Activated T-helper 1 cell treated with anti-CD3 and anti-CD28 coated beads, Interleukin-12 subunit alpha, Interleukin-12 subunit beta, Interleukin-2, Interleukin-4 antibody, amounts not matched to agents 30 ng/mL and 10 ng/mL and 1 ng/mL, durations not matched to agents 14 hours and 24 hours and 36 hours (primary cell): Measurements from ENCODE around the gene TVP23A. TPM values are rescaled to one million over a fixed set of nuclear protein-coding genes. Genes with fewer than 3 reads are reported as not detected.
"Not testable (repeated sequence)": the region's sequence is repeated elsewhere in the genome, so short reads cannot be mapped to it uniquely, and the experiment has no call there.

ENCODE experiments used
- DNase-seq: peaks from one replicate; pipeline ENCODE4 v3.0.0; 2021; ENCODE audit warnings: low spot score
- H3K27ac Mint-ChIP-seq: one replicate; pipeline ENCODE4 v1.8.0; 2021; ENCODE audit warnings: mild to moderate bottlenecking, mixed read lengths
- H3K27me3 Mint-ChIP-seq: one replicate; pipeline ENCODE4 v1.8.0; 2022; ENCODE audit warnings: mild to moderate bottlenecking, moderate library complexity, mixed read lengths; ENCODE audit not compliant: insufficient read depth
- H3K36me3 Mint-ChIP-seq: one replicate; pipeline ENCODE4 v1.8.0; 2021; ENCODE audit warnings: low read depth, mixed read lengths
- H3K4me1 Mint-ChIP-seq: one replicate; pipeline ENCODE4 v1.8.0; 2021; ENCODE audit warnings: low read depth, mixed read lengths
- H3K4me3 Mint-ChIP-seq: one replicate; pipeline ENCODE4 v1.8.0; 2021; ENCODE audit warnings: mild to moderate bottlenecking, moderate library complexity, mixed read lengths
- H3K9me3 Mint-ChIP-seq: one replicate; pipeline ENCODE4 v1.8.0; 2021; ENCODE audit warnings: mixed read lengths
- intact Hi-C: fragments of 100-400 bp; cut with micrococcal nuclease; formaldehyde crosslinking; loops from one replicate; pipeline ENCODE4 v1.15.1; 2024
- total RNA-seq: library from RNA; stranded (reverse); gene quantifications from 2 replicates; pipeline ENCODE4 v1.2.3, GENCODE V29; 2022

TVP23A gene
- total RNA-seq, 1 donor from 2014 or later: not detected

DNA sequence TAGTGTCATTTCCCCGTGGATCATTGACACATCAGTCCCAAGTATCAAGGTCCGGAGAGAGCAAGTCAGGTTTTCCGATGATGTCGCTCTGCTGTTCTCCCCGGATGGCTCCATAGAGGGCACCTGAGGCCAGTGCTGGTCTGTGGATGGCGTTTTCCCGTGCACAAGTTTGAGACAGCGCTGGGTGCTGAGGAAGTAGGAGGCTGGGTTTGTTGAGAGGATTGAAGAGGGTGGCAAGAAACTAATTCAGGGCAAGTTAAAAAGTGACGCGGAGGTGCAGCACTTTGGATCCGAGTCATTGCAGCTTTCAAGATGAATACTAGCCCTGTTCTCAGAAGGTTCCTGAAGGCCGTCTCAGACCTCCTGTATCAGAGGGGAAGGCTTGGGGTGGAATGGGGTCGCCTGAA, 67.3 kb downstream of the TVP23A start:
- no peak overlapping the region for H3K4me3 Mint-ChIP-seq
- H3K4me1 Mint-ChIP-seq: peaks cover 37% of the 10 kb centered on the region
- intact Hi-C loops: no loop called here
- peaks cover 25% of the 10 kb centered on the region for H3K36me3 Mint-ChIP-seq
- DNase-seq: no peak
- no peaks in the 10 kb centered on the region for H3K9me3 Mint-ChIP-seq
- no peaks in the 10 kb centered on the region for H3K27me3 Mint-ChIP-seq
- no peak overlapping the region for H3K27ac Mint-ChIP-seq

DNA sequence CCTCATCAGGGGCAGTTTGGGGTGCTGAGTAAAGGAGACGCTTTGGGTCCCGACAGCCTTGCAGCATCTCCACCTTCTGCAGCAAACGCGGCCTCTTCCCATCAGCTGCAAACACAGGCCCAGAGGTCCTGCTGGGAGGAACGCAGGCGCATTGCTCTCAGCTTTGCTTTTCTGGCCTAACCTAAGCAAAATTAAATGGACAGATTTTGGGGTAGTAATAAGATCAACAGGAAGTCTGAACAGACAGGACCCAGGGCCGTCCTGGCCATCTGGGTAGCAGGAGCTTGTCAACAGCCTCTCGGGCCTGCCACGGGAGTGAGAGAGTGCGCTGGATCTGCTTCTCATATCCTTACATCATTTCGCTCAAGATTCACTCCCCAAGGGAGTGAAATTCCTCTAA, 67.8 kb downstream of the TVP23A start:
- Mint-ChIP-seq H3K9me3 (no peaks in the 10 kb centered on the region), H3K36me3 (peaks cover 25% of the 10 kb centered on the region), H3K4me1 (peaks cover 41% of the 10 kb centered on the region), H3K27ac (peak overlapping the region; percentile 8), H3K4me3 (no peak overlapping the region), H3K27me3 (no peaks in the 10 kb centered on the region)
- no peak for DNase-seq
- intact Hi-C loops: no loop called here

DNA sequence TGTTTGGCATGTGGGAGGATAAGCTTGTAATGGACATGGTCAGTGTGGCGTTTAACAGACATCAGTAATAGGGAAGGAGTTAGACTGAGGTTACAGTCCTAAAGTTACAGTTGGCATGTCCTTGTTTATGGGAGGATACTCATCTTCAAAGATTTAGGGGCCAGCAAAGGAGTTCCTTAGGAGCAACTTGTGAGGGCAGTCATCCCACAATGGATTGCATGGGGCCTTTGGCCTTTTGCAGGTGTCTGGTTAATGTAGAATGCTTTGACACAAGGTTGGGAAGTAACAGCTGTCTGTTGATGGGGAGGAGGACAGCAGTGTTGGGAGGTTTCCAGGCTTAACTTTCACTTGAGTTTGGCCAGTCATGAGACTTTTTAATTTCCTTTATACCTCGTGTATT, 72.8 kb downstream of the TVP23A start:
- intact Hi-C loops: loop anchor here (2.0 to 10.0 kb wide), 5 partner anchors 66 to 1881 kb away; partner anchors contain the start of genes ATF7IP2, CARHSP1 and SOCS1
- DNase-seq: no peak
- Mint-ChIP-seq H3K4me1 (peaks cover 51% of the 10 kb centered on the region), H3K27me3 (no peaks in the 10 kb centered on the region), H3K27ac (peak overlapping the region; percentile 3), H3K4me3 (peak overlapping the region; percentile 5), H3K36me3 (peaks cover 20% of the 10 kb centered on the region), H3K9me3 (no peaks in the 10 kb centered on the region)

DNA sequence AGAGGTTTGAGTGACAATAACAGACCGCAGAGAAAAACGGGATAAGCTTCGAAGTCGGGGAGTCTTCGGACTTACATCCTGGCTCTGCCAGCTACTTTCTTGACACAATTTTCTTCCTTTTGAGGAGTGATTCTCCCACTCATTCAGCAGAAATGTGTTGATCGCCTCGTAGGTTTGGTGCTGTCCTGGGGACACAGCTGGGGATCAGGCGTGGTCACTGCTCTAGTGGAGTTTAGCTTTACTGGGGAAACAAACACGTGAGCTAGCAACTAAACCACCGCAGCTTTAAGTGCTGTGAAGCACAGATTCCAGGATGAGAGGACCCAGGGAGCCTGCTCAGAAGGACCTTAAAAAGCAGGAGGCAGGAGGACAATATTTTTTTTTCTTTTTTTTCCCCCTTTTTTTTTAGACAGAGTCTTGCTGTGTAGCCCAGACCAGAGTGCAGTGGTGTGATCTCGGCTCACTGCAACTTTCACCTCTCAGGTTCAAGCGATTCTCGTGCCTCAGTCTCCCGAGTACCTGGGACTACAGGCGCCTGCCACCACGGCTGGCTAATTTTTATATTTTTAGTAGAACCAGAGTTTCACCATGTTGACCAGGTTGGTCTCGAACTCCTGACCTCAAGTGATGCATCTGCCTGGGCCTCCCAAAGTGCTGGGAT, 74.1 kb downstream of the TVP23A start:
- Mint-ChIP-seq H3K4me1 (peaks cover 59% of the 10 kb centered on the region), H3K9me3 (no peaks in the 10 kb centered on the region), H3K27me3 (no peaks in the 10 kb centered on the region), H3K4me3 (peak overlapping the region; percentile 87), H3K27ac (peak overlapping the region; percentile 93), H3K36me3 (peaks cover 18% of the 10 kb centered on the region)
- DNase-seq: no peak
- intact Hi-C loops: loop anchor here (1.0 to 10.0 kb wide), 10 partner anchors 68 to 1947 kb away; partner anchors contain the start of genes ATF7IP2, CARHSP1, CLEC16A and PMM2

DNA sequence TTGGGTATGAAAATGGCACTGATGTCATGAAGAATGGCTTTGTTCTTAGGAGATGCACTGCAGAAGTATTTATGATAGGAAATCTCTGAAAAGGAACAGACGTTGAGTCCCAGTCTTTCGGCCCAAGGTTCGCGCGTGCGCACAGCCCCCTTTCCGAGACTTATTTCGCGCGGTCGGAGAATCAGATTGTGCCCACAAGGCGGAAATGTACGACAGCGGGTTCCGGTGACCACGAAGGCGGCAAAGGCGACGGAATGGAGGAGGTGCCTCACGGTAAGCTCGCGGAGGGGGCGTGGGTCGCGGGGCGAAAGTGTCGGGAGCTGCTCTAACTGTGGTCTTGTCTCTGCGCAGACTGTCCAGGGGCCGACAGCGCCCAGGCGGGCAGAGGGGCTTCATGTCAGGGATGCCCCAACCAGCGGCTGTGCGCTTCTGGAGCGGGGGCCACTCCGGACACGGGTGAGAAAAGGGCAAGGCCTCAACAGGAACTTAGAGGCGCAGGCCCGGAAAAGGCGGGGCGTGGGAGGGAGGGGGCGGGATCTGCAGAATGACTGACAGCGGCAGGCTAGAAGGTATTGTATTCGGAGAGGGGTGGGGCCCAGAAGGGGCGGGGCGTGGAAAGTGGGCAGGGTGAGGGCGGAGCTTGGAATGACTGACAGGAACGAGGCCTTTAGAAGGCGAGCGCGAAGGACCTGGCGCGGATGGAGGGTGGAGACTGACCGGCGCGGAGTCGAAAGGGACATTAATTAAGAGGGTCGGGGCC, 74.8 kb downstream of the TVP23A start, which contains the start of gene NUBP1:
Gene NUBP1 (plus strand): TSS at position 233 of the 760 bp plus-strand sequence. CDS start 22 bp downstream, at position 255.
- H3K27me3 Mint-ChIP-seq: no peaks in the 10 kb centered on the region

DNA sequence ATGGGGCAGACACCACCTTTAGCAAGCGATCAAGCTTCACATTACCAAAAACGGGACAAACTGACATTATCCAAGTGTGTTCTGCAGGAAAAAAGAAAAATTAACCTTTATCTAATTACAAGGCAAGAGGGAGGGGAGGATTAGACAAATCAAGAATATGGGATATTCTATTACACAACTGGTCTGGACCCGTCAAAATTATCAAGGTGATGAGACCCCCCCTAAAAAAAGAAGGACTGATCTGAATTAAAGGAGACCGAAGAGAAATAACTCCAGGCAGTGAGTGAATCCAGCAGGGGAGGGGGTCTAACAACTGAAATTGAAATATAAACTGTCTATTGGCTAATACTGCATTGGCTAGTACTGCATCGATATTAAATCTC, 75.4 kb downstream of the TVP23A start:
- H3K27me3 Mint-ChIP-seq: no peaks in the 10 kb centered on the region
- H3K4me1 Mint-ChIP-seq: peaks cover 59% of the 10 kb centered on the region
- no peaks in the 10 kb centered on the region for H3K9me3 Mint-ChIP-seq
- intact Hi-C loops: loop anchor here (1.0 to 10.0 kb wide), 6 partner anchors 512 to 1946 kb away; partner anchors contain the start of genes CARHSP1, HAPSTR1, PMM2 and RSL1D1
- peak overlapping the region; percentile 93 for H3K27ac Mint-ChIP-seq
- H3K36me3 Mint-ChIP-seq: peaks cover 15% of the 10 kb centered on the region
- no peak for DNase-seq
- H3K4me3 Mint-ChIP-seq: peak overlapping the region; percentile 87

More for the DNA sequence above, 74.8 kb downstream of the TVP23A start, which contains the start of gene NUBP1:
- peak within 1 kb of the TSS; percentile 87 for H3K4me3 Mint-ChIP-seq
- peak; percentile 97 for DNase-seq
- H3K27ac Mint-ChIP-seq: peak within 1 kb of the TSS; percentile 93
- intact Hi-C loops: loop anchor here (1.0 to 10.0 kb wide), 10 partner anchors 137 to 1946 kb away; partner anchors contain the start of genes ATF7IP2, CARHSP1, CLEC16A and HAPSTR1
- peaks cover 57% of the 10 kb centered on the region for H3K4me1 Mint-ChIP-seq
- peaks cover 17% of the 10 kb centered on the region for H3K36me3 Mint-ChIP-seq
- H3K9me3 Mint-ChIP-seq: no peaks in the 10 kb centered on the region

DNA sequence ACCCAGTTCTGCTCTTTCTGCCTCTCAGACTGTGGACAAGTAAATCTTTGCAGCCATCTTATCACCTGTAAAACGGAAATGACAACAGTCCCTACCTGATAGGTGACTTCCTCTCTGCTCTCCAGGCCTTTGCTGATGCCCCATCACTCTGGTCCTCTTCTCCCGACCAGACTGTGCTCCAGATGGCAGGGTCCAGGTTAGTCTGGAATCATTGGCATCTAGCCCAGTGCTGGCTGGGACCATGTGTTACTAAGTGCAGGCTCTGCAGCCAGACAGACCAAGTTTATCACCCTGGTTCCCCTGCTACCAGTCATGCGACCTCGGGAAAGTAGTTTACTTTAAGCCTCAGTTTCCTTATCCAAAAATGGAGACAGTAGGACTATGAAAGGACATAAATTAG, 76.8 kb downstream of the TVP23A start:
- Mint-ChIP-seq H3K36me3 (peaks cover 11% of the 10 kb centered on the region), H3K27ac (no peak overlapping the region), H3K27me3 (no peaks in the 10 kb centered on the region), H3K9me3 (no peaks in the 10 kb centered on the region), H3K4me3 (no peak overlapping the region), H3K4me1 (peaks cover 64% of the 10 kb centered on the region)
- no peak for DNase-seq
- intact Hi-C loops: loop anchor here (5.0 to 10.0 kb wide), 5 partner anchors 513 to 1945 kb away; partner anchors contain the start of genes CARHSP1, PMM2, RSL1D1 and SOCS1

DNA sequence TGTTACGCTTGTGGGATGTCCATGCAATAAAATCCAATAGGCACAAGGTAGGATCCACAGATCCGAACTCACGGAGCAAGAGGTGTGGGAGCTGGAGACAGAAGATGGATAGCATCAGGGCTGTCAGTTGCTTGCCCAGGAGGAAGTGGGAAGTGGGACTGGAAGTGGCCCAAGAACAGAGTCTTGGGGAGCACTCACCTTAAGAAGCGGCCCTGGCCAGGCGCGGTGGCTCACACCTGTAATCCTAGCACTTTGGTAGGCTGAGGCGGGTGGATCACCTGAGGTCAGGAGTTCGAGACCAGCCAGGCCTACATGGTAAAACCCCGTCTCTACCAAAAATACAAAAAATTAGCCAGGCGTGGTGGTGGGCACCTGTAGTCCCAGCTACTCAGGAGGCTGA, 77.3 kb downstream of the TVP23A start:
- DNase-seq, H3K4me3 Mint-ChIP-seq, H3K27me3 Mint-ChIP-seq, H3K36me3 Mint-ChIP-seq, H3K27ac Mint-ChIP-seq, H3K9me3 Mint-ChIP-seq: not testable (repeated sequence)
- peaks cover 62% of the 10 kb centered on the region for H3K4me1 Mint-ChIP-seq
- intact Hi-C loops: loop anchor here (5.0 to 10.0 kb wide), 5 partner anchors 514 to 1944 kb away; partner anchors contain the start of genes CARHSP1, PMM2, RSL1D1 and SOCS1

DNA sequence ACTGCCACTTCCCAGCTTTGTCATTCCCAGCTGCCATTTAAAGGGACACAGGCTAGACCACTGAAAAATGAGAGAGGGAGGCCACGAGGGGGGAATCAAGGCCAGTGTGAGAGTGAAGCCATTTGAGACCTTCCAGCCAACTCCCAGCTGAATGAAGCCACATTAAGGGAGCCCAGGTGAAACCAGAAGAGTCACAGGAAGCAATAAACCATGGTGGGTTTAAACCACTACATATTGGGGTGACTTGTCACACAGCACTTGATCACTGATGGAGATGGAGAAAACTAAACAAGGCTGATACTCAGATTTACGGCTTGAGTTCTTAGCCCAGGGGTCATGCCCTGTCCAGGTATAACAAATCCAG, 77.8 kb downstream of the TVP23A start:
- no peaks in the 10 kb centered on the region for H3K9me3 Mint-ChIP-seq
- peaks cover 58% of the 10 kb centered on the region for H3K4me1 Mint-ChIP-seq
- H3K36me3 Mint-ChIP-seq: peaks cover 8% of the 10 kb centered on the region
- intact Hi-C loops: loop anchor here (5.0 to 10.0 kb wide), 5 partner anchors 514 to 1944 kb away; partner anchors contain the start of genes CARHSP1, PMM2, RSL1D1 and SOCS1
- no peak overlapping the region for H3K27ac Mint-ChIP-seq
- no peaks in the 10 kb centered on the region for H3K27me3 Mint-ChIP-seq
- no peak overlapping the region for H3K4me3 Mint-ChIP-seq
- no peak for DNase-seq

DNA sequence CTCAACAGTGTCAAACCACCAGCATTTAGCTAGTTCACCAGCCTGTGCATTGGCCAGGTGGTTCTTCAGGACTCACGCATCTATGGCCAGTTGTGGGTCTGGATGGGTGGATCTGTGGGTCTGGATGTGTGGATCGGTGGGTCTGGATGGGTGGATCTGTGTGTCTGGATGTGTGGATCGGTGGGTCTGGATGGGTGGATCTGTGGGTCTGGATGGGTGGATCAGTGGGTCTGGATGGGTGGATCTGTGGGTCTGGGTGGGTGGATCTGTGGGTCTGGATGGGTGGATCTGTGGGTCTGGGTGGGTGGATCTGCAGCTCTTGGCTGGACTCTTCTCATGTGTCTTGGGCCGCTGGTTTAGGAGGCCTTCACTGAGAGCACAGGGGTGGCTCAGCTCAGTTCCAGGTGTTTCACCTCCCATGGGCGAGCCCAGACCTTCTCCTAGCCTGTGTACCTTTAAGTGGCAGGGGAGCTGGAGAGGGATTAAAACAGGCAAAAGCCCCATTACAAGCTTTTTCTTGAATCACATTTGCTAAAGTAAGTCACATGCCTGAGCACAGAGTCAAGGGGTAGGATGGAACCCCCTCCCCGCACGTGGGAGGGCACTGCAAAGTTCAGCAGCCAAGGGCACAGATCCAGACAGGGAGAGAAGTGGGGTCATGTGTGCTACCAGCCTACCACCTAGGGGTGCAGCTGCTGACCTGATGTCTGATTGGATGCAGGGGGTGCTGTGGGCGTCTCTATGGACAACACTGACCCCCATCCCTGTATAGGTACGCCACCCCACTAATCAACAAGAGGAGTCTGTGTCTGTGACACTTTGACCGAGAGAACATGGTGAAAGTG, 78.4 kb downstream of the TVP23A start:
- Mint-ChIP-seq H3K9me3 (no peaks in the 10 kb centered on the region), H3K4me3 (no peak overlapping the region), H3K27ac (peak overlapping the region; percentile 46), H3K4me1 (peaks cover 53% of the 10 kb centered on the region), H3K36me3 (peaks cover 4% of the 10 kb centered on the region), H3K27me3 (no peaks in the 10 kb centered on the region)
- DNase-seq: no peak
- intact Hi-C loops: loop anchor here (5.0 to 10.0 kb wide), 6 partner anchors 515 to 1943 kb away; partner anchors contain the start of genes CARHSP1, PMM2, RSL1D1 and SOCS1

DNA sequence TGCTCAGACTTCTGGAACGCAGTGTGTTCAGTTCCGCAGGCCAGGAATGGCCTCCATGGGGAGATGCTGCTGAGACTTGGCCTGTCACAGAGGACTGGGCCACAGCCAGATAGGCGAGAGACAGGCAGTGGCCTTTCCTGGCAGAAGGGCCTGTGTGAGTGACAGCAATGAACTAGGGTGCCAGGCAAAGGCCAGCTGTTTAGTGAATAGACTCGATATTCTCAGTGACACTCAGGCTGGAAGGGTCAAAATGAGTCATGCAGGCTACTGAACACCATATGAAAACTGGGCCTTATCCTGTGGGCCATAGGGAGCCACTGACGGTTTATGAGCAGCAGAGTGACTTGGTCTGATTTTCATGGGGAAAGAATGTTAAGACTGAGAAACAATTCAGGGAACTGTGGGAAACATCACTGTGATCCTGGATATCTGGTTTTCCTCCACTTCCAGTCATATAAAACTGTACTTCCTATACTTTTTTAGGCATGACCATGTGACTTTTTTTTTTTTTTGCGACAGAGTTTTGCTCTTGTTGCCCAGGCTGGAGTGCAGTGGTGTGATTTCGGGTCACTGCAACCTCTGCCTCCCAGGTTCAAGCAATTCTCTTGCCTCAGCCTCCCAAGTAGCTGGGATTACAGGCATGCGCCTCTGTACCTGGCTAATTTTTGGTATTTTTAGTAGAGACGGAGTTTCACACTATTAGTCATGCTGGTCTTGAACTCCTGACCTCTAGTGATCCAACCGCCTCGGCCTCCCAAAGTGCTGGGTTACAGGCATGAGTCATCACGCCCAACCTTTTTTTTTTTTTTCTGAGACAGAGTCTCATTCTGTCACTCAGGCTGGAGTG, 80.1 kb downstream of the TVP23A start:
- H3K27ac Mint-ChIP-seq: peak overlapping the region; percentile 65
- DNase-seq: peak; percentile 42
- H3K4me3 Mint-ChIP-seq: no peak overlapping the region
- peaks cover 2% of the 10 kb centered on the region for H3K27me3 Mint-ChIP-seq
- no peaks in the 10 kb centered on the region for H3K36me3 Mint-ChIP-seq
- H3K9me3 Mint-ChIP-seq: no peaks in the 10 kb centered on the region
- intact Hi-C loops: loop anchor here (10.0 kb wide), 1 partner anchor 1574 kb away; no protein-coding TSS in a partner anchor
- H3K4me1 Mint-ChIP-seq: peaks cover 42% of the 10 kb centered on the region
